Measurements from ENCODE around the gene CTPS2. TPM values are rescaled to one million over a fixed set of nuclear protein-coding genes. Genes with fewer than 3 reads are reported as not detected.
A peak's percentile ranks its signal among the peaks of the same experiment; 100 is the strongest.

CTPS2 gene
- total and polyA plus RNA-seq, 10 of the 15 experiments (the other 5 are each of a cell fraction or from before 2014, with no cell fraction given): 5.9 to 17.8 (median 14.2) TPM

DNA sequence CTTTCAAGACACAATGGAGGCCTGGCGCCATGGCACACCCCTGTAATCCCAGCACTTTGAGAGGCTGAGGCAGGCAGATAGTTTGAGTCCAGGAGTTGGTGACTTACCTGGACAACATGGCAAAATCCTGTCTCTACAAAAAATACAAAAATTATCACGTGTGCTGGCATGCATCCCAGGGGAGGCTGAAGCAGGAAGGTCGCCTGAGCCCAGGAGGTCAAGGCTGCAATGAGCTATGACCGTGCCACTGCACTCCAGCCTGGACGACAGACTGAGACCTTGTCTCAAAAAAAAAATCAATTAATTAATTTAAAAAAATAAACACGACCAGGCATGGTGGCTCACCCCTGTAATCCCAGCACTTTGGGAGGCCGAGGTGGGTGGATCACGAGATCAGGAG, 2.0 kb upstream of the CTPS2 start:
- no peaks in the 10 kb centered on the region for H4K20me1 ChIP-seq (ENCODE audit: control insufficient read depth, insufficient read depth)
- no TSS peak for BruUV-seq (replicated peaks)
- FAIRE-seq: no peak
- CTCF ChIA-PET: no interaction called here
- peaks cover 7% of the 10 kb centered on the region for H3K79me2 ChIP-seq (ENCODE audit: control insufficient read depth, insufficient read depth, low read length)
- POLR2A ChIA-PET: no interaction called here
- no peak for ATAC-seq
- in situ Hi-C loops (cut with MboI) (no loop called here), intact Hi-C loops (cut with micrococcal nuclease; ENCODE audit: unreplicated experiment) (no loop called here)
- RAD21 ChIA-PET (ENCODE audit: unreplicated experiment): no interaction called here
- TF ChIP-seq, protein P1, sequence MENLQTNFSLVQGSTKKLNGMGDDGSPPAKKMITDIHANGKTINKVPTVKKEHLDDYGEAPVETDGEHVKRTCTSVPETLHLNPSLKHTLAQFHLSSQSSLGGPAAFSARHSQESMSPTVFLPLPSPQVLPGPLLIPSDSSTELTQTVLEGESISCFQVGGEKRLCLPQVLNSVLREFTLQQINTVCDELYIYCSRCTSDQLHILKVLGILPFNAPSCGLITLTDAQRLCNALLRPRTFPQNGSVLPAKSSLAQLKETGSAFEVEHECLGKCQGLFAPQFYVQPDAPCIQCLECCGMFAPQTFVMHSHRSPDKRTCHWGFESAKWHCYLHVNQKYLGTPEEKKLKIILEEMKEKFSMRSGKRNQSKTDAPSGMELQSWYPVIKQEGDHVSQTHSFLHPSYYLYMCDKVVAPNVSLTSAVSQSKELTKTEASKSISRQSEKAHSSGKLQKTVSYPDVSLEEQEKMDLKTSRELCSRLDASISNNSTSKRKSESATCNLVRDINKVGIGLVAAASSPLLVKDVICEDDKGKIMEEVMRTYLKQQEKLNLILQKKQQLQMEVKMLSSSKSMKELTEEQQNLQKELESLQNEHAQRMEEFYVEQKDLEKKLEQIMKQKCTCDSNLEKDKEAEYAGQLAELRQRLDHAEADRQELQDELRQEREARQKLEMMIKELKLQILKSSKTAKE (IDR thresholded peaks at IDR 0.05; ENCODE audit: low read depth, poor library complexity, severe bottlenecking): no peak
- TF ChIP-seq NFYA (IDR thresholded peaks at IDR 0.05; ENCODE audit: borderline replicate concordance, low read depth, low read length) (no peak), BCL11A (IDR thresholded peaks at IDR 0.05; ENCODE audit: low read depth, low read length) (no peak)
- H3K9me3 ChIP-seq (replicated peaks; ENCODE audit: control insufficient read depth, insufficient read depth, low read length): no peaks in the 10 kb centered on the region
- DNase-seq (ENCODE audit: low read depth, low spot score): no peak
- H3K27ac ChIP-seq (ENCODE audit: control insufficient read depth, insufficient read depth): no peak overlapping the region
- no peaks in the 10 kb centered on the region for H3K36me3 ChIP-seq (ENCODE audit: control insufficient read depth in 2 of 2, insufficient read depth in 2 of 2, low read length in 1 of 2)
- H2AFZ ChIP-seq (ENCODE audit: control insufficient read depth, low read depth, low read length): no peak overlapping the region
- H3K9ac ChIP-seq (ENCODE audit: control insufficient read depth, insufficient read depth, low read length): no peak overlapping the region
- no peaks in the 10 kb centered on the region for H3K27me3 ChIP-seq (replicated peaks in 1 of 2; ENCODE audit: control insufficient read depth in 2 of 2, insufficient read depth in 2 of 2, low read length in 1 of 2)
- 39% methylated on average over 8 of the region's 8 CpGs for WGBS (ENCODE audit: insufficient coverage, insufficient replicate concordance, low lambda C conversion rate, missing lambda C conversion rate)
- no peak overlapping the region for H3K4me3 ChIP-seq
- SMC1A ChIA-PET (ENCODE audit: uncharacterized antibody, unreplicated experiment): no interaction called here
- no peaks in the 10 kb centered on the region for H3K4me1 ChIP-seq (ENCODE audit: control insufficient read depth, insufficient read depth, low read length)
- H3K4me2 ChIP-seq (ENCODE audit: control insufficient read depth, insufficient read depth): no peak overlapping the region

DNA sequence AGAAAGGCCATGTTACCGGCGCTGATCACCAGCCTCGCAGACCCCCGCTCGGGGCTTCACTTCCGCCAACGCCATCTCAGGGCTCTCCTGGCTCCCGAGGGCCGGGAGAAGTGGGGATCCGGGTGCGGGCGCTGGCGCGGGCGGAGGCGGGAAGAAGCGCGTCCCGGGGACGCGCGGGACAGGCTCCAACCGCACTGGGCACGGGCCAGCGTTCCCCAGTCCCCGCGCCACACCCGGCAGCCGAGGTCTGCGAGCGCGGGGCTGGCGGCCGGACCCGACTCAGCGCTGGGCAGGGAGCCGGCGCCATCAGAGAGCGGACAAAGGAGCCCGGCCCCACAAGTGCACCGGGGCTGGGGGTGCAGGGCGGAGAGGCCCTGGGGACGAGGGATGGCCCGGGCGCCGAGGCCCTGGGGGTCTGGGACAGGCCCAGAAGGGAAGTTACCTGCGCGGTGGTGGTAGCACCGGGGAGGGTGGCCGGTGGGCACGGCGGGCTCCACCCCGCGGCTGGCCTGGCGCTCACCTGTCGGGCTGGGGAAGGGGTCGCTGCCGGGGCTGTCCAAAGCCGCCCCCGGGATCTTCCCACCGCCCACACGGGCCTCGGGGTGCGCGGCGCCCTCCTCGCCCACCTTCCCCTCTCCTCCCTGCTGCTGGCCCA, 449 bp downstream of the CTPS2 start:
- FAIRE-seq (no peak), ATAC-seq (peak; percentile 59), DNase-seq (ENCODE audit: low read depth, low spot score) (no peak)
- WGBS (ENCODE audit: insufficient coverage, insufficient replicate concordance, low lambda C conversion rate, missing lambda C conversion rate): 0% methylated on average over 49 of the region's 67 CpGs
- peaks cover 6% of the 10 kb centered on the region; the same call in 1 of the 2 replicates for H3K79me2 ChIP-seq (ENCODE audit: control insufficient read depth, insufficient read depth, low read length)
- BruUV-seq (replicated peaks): no TSS peak
- H4K20me1 ChIP-seq (ENCODE audit: control insufficient read depth, insufficient read depth): no peaks in the 10 kb centered on the region
- no peaks in the 10 kb centered on the region for H3K27me3 ChIP-seq (replicated peaks in 1 of 2; ENCODE audit: control insufficient read depth in 2 of 2, insufficient read depth in 2 of 2, low read length in 1 of 2)
- peak overlapping the region; percentile 22 for H3K4me2 ChIP-seq (ENCODE audit: control insufficient read depth, insufficient read depth)
- H3K4me3 ChIP-seq: peak overlapping the region; percentile 82
- in situ Hi-C loops (cut with MboI): no loop called here
- peak overlapping the region; percentile 68 for H3K27ac ChIP-seq (ENCODE audit: control insufficient read depth, insufficient read depth)
- peak overlapping the region; percentile 79 for H2AFZ ChIP-seq (ENCODE audit: control insufficient read depth, low read depth, low read length)
- peak overlapping the region; percentile 78 for H3K9ac ChIP-seq (ENCODE audit: control insufficient read depth, insufficient read depth, low read length)
- no peaks in the 10 kb centered on the region for H3K36me3 ChIP-seq (ENCODE audit: control insufficient read depth in 2 of 2, insufficient read depth in 2 of 2, low read length in 1 of 2)
- intact Hi-C loops (cut with micrococcal nuclease; ENCODE audit: unreplicated experiment): no loop called here
- H3K4me1 ChIP-seq (ENCODE audit: control insufficient read depth, insufficient read depth, low read length): no peaks in the 10 kb centered on the region
- SMC1A ChIA-PET (ENCODE audit: uncharacterized antibody, unreplicated experiment): no interaction called here
- no peaks in the 10 kb centered on the region for H3K9me3 ChIP-seq (replicated peaks; ENCODE audit: control insufficient read depth, insufficient read depth, low read length)
- POLR2A ChIA-PET: interaction anchor here (1.4 kb wide), 1 partner anchor 11 kb away, joined by 5 read pairs; no protein-coding TSS in a partner anchor
- RAD21 ChIA-PET (ENCODE audit: unreplicated experiment): interaction anchor here (1.0 kb wide), 1 partner anchor 9 kb away, joined by 3 read pairs; no protein-coding TSS in a partner anchor
- CTCF ChIA-PET: interaction anchor here (0.6 to 1.3 kb wide), 2 partner anchors 63 to 172 kb away, joined by 3 read pairs; no protein-coding TSS in a partner anchor
- TF ChIP-seq LARP7 (IDR thresholded peaks at IDR 0.05) (peak; percentile 43; the same call in 1 of the 2 replicates), MTA3 (IDR thresholded peaks at IDR 0.05; ENCODE audit: borderline replicate concordance, low read length) (no peak), RUNX3 (IDR thresholded peaks at IDR 0.05; ENCODE audit: low read length) (no peak), BMI1 (IDR thresholded peaks at IDR 0.05; ENCODE audit: borderline replicate concordance) (no peak), POLR2AphosphoS5 (IDR thresholded peaks at IDR 0.05; ENCODE audit: low read length) (no peak), NBN (IDR thresholded peaks at IDR 0.05) (no peak), GATAD2B (conservative IDR thresholded peaks at IDR 0.05; ENCODE audit: low read depth) (no peak), EED (IDR thresholded peaks at IDR 0.05; ENCODE audit: low read depth) (no peak), WRNIP1 (IDR thresholded peaks at IDR 0.05; ENCODE audit: borderline replicate concordance, low read depth, low read length) (no peak), BRCA1 (IDR thresholded peaks at IDR 0.05; ENCODE audit: low read depth, low read length) (no peak)
- TF ChIP-seq, protein P2, sequence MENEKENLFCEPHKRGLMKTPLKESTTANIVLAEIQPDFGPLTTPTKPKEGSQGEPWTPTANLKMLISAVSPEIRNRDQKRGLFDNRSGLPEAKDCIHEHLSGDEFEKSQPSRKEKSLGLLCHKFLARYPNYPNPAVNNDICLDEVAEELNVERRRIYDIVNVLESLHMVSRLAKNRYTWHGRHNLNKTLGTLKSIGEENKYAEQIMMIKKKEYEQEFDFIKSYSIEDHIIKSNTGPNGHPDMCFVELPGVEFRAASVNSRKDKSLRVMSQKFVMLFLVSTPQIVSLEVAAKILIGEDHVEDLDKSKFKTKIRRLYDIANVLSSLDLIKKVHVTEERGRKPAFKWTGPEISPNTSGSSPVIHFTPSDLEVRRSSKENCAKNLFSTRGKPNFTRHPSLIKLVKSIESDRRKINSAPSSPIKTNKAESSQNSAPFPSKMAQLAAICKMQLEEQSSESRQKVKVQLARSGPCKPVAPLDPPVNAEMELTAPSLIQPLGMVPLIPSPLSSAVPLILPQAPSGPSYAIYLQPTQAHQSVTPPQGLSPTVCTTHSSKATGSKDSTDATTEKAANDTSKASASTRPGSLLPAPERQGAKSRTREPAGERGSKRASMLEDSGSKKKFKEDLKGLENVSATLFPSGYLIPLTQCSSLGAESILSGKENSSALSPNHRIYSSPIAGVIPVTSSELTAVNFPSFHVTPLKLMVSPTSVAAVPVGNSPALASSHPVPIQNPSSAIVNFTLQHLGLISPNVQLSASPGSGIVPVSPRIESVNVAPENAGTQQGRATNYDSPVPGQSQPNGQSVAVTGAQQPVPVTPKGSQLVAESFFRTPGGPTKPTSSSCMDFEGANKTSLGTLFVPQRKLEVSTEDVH (IDR thresholded peaks at IDR 0.05; ENCODE audit: low read depth, partially characterized antibody): no peak
